ENCODE measurements around the gene SAFB. TPM values are rescaled to one million over a fixed set of nuclear protein-coding genes. Genes with fewer than 3 reads are reported as not detected.

SAFB gene
- polyA plus RNA-seq, 1 donor from 2014 or later, result 89.8 TPM

- Histone ChIP-seq H2AFZ (ENCODE audit: low read depth, low read length) (no peak overlapping the region), H3K9me3 (ENCODE audit: low read length) (no peaks in the 10 kb centered on the region), H3K36me3 (ENCODE audit: insufficient read depth, low read length) (peaks cover 1% of the 10 kb centered on the region), H3K9ac (ENCODE audit: low read length) (no peak overlapping the region), H3K4me2 (ENCODE audit: low read length) (no peak overlapping the region), H4K20me1 (ENCODE audit: insufficient read depth) (no peaks in the 10 kb centered on the region), H3K79me2 (replicated peaks; ENCODE audit: insufficient read depth, low read length) (no peaks in the 10 kb centered on the region), H3K27me3 (ENCODE audit: insufficient read depth, low read depth, low read length) (no peaks in the 10 kb centered on the region), H3K27ac (ENCODE audit: low read length) (no peak overlapping the region), H3K9me2 (ENCODE audit: insufficient read depth, low read length) (no peaks in the 10 kb centered on the region), H3K4me3 (ENCODE audit: low read length) (no peak overlapping the region), H3F3A (ENCODE audit: insufficient read depth, low read length, poor library complexity, severe bottlenecking) (no peaks in the 10 kb centered on the region)
- TF ChIP-seq POLR2AphosphoS5 (IDR thresholded peaks at IDR 0.05), result no peak
- TF ChIP-seq MXI1 (conservative IDR thresholded peaks at IDR 0.05; ENCODE audit: poor library complexity, severe bottlenecking), result no peak
- TF ChIP-seq RAD21 (conservative IDR thresholded peaks at IDR 0.05), result no peak
- no peak for TF ChIP-seq REST (IDR thresholded peaks at IDR 0.05; ENCODE audit: borderline replicate concordance)
- no peak for TF ChIP-seq CTCF (IDR thresholded peaks at IDR 0.05; ENCODE audit: poor library complexity, severe bottlenecking)
- no peak for TF ChIP-seq SMC3 (conservative IDR thresholded peaks at IDR 0.05; ENCODE audit: poor library complexity)
These were observed 50.0 kb downstream of the SAFB start for GRCh38 chr19:5672708-5673459.

- no peaks in the 10 kb centered on the region for H3K79me2 ChIP-seq (replicated peaks; ENCODE audit: insufficient read depth, low read length)
- no peak overlapping the region for H3K9ac ChIP-seq (ENCODE audit: low read length)
- no peaks in the 10 kb centered on the region for H3K36me3 ChIP-seq (ENCODE audit: insufficient read depth, low read length)
- H4K20me1 ChIP-seq (ENCODE audit: insufficient read depth), result no peaks in the 10 kb centered on the region
- H2AFZ ChIP-seq (ENCODE audit: low read depth, low read length), result no peak overlapping the region
- no peaks in the 10 kb centered on the region for H3K9me2 ChIP-seq (ENCODE audit: insufficient read depth, low read length)
- H3K4me2 ChIP-seq (ENCODE audit: low read length), result no peak overlapping the region
- no peaks in the 10 kb centered on the region for H3K9me3 ChIP-seq (ENCODE audit: low read length)
- TF ChIP-seq TAF1 (IDR thresholded peaks at IDR 0.05; ENCODE audit: low read depth) (no peak), EZH2 (IDR thresholded peaks at IDR 0.05; ENCODE audit: borderline replicate concordance, insufficient read depth, low read length, poor library complexity, severe bottlenecking) (no peak), REST (IDR thresholded peaks at IDR 0.05; ENCODE audit: borderline replicate concordance) (no peak), SMC3 (conservative IDR thresholded peaks at IDR 0.05; ENCODE audit: poor library complexity) (no peak), MXI1 (conservative IDR thresholded peaks at IDR 0.05; ENCODE audit: poor library complexity, severe bottlenecking) (no peak), EP300 (conservative IDR thresholded peaks at IDR 0.05; ENCODE audit: poor library complexity, severe bottlenecking) (no peak), POLR2AphosphoS5 (IDR thresholded peaks at IDR 0.05) (no peak), CTCF (IDR thresholded peaks at IDR 0.05; ENCODE audit: poor library complexity, severe bottlenecking) (no peak), RAD21 (conservative IDR thresholded peaks at IDR 0.05) (no peak)
- H3F3A ChIP-seq (ENCODE audit: insufficient read depth, low read length, poor library complexity, severe bottlenecking), result no peaks in the 10 kb centered on the region
- H3K27me3 ChIP-seq (ENCODE audit: insufficient read depth, low read depth, low read length), result no peaks in the 10 kb centered on the region
- no peak overlapping the region for H3K4me3 ChIP-seq (ENCODE audit: low read length)
- no peak overlapping the region for H3K27ac ChIP-seq (ENCODE audit: low read length)
These were observed 50.9 kb downstream of the SAFB start for GRCh38 chr19:5673752-5674151.
